DND-41 (cell line): ENCODE results near the gene CHD1L.

ENCODE experiments used
- ATAC-seq: fragments of 200-7000 bp; cut with Tn5 transposase; 3 replicates; pipeline ENCODE4 v1.9.1; 2021; ENCODE audit warnings: low read depth; ENCODE audit not compliant: insufficient read depth
- DNase-seq: peaks from one replicate; pipeline ENCODE4 v3.0.0-alpha.2; 2020
- H2AFZ ChIP-seq: 2 replicates; pipeline ENCODE4 v1.6.0; 2012; ENCODE audit warnings: low read depth, low read length
- H3K27ac ChIP-seq: 2 replicates; pipeline ENCODE4 v1.5.1; 2012; ENCODE audit warnings: low read length, inconsistent platforms
- H3K27me3 ChIP-seq: fragments of 200-600 bp; sonication (generic); 2 replicates; pipeline ENCODE4 v1.6.0; 2012; ENCODE audit warnings: low read length, mild to moderate bottlenecking, inconsistent platforms; ENCODE audit not compliant: insufficient read depth, poor library complexity
- H3K36me3 ChIP-seq: 2 replicates; pipeline ENCODE4 v1.5.1; 2012; ENCODE audit warnings: low read length, inconsistent platforms; ENCODE audit not compliant: insufficient read depth
- H3K4me1 ChIP-seq: 2 replicates; pipeline ENCODE4 v1.5.1; 2012; ENCODE audit warnings: mild to moderate bottlenecking, low read length; ENCODE audit not compliant: insufficient read depth
- H3K4me2 ChIP-seq: 2 replicates; pipeline ENCODE4 v1.6.0; 2012; ENCODE audit warnings: mild to moderate bottlenecking, moderate library complexity, low read length, inconsistent platforms; ENCODE audit not compliant: insufficient read depth
- H3K4me3 ChIP-seq, 2 experiments: fragments of 200-600 bp in 1 of 2; shearing (Covaris generic) in 1 of 2; 2 replicates each; pipeline ENCODE4 v1.5.1; 2012 to 2016; ENCODE audit warnings: inconsistent platforms in 2 of 2, low read length in 2 of 2, mild to moderate bottlenecking in 2 of 2, low read depth in 1 of 2, moderate library complexity in 1 of 2
- H3K79me2 ChIP-seq: 2 replicates; pipeline ENCODE4 v1.6.0; 2012; ENCODE audit warnings: low read length, inconsistent platforms; ENCODE audit not compliant: insufficient read depth
- H3K9ac ChIP-seq: 2 replicates; pipeline ENCODE4 v1.6.0; 2012; ENCODE audit warnings: low read depth, mild to moderate bottlenecking, inconsistent platforms, low read length, moderate library complexity
- H3K9me3 ChIP-seq: 2 replicates; pipeline ENCODE4 v1.5.1; 2012; ENCODE audit warnings: low read length, moderate library complexity, mild to moderate bottlenecking, inconsistent platforms; ENCODE audit not compliant: insufficient read depth, severe bottlenecking
- H4K20me1 ChIP-seq: 2 replicates; pipeline ENCODE4 v1.6.0; 2012; ENCODE audit warnings: low read length; ENCODE audit not compliant: insufficient read depth
- EZH2 ChIP-seq: IDR thresholded peaks from 3 replicates; pipeline ENCODE4 v1.6.1; 2012; ENCODE audit warnings: borderline replicate concordance, low read depth, mild to moderate bottlenecking, moderate library complexity, low read length, inconsistent platforms; ENCODE audit not compliant: severe bottlenecking
- TF ChIP-seq, protein P1 (sequence below): IDR thresholded peaks from 2 replicates; pipeline ENCODE4 v1.5.1; 2012; ENCODE audit warnings: borderline replicate concordance, low read length, moderate library complexity, mild to moderate bottlenecking; ENCODE audit not compliant: poor library complexity, severe bottlenecking; ENCODE audit errors: extremely low read depth

CHD1L gene

DNA sequence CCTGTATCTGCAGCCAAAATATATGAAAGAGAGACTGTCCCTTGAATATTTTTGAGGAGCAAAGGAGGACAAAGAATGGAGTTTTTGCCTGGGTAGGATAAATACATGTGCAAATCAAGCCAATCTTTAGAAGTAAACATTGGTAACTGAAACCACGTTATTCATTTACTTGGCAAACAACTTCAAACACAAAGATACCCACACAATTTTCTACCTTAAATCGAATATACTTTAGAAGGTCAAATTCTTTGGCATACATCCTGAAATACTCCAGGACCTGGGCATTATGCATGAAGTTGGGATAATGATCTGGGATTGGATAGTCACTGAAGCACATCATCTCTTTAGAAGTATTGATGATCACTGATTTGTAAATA, 27.0 kb upstream of the CHD1L start:
- H3K27ac ChIP-seq = no peak overlapping the region
- no peak overlapping the region for H3K4me3 ChIP-seq
- H3K9ac ChIP-seq = no peak overlapping the region
- H3K27me3 ChIP-seq = no peaks in the 10 kb centered on the region
- ATAC-seq = no peak
- no peaks in the 10 kb centered on the region for H4K20me1 ChIP-seq
- no peaks in the 10 kb centered on the region for H3K4me1 ChIP-seq
- no peak for DNase-seq
- no peaks in the 10 kb centered on the region for H3K79me2 ChIP-seq
- H3K36me3 ChIP-seq = no peaks in the 10 kb centered on the region
- H3K4me2 ChIP-seq = no peak overlapping the region
- H3K9me3 ChIP-seq = no peaks in the 10 kb centered on the region
- no peak overlapping the region for H2AFZ ChIP-seq
- TF ChIP-seq, protein P1, sequence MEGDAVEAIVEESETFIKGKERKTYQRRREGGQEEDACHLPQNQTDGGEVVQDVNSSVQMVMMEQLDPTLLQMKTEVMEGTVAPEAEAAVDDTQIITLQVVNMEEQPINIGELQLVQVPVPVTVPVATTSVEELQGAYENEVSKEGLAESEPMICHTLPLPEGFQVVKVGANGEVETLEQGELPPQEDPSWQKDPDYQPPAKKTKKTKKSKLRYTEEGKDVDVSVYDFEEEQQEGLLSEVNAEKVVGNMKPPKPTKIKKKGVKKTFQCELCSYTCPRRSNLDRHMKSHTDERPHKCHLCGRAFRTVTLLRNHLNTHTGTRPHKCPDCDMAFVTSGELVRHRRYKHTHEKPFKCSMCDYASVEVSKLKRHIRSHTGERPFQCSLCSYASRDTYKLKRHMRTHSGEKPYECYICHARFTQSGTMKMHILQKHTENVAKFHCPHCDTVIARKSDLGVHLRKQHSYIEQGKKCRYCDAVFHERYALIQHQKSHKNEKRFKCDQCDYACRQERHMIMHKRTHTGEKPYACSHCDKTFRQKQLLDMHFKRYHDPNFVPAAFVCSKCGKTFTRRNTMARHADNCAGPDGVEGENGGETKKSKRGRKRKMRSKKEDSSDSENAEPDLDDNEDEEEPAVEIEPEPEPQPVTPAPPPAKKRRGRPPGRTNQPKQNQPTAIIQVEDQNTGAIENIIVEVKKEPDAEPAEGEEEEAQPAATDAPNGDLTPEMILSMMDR = no peak
- no peak for TF ChIP-seq EZH2

DNA sequence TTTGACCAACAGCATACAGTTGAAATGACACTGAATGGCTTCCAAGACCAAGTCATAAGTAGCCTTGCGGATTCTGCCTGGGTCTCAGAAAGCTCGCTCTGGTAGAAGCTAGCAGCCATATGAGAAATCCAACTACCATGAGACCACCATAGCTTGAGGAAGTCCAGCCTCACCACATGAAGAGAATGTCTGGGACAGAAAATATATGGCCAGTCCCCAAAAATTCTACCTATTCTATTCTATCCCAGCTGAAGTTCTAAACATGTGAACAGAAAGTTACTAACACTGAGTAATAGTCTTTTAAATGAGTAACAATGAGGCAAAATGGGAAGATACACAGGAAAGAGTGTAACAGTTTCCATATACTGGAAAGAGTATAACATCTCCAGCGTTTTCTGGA, 26.4 kb upstream of the CHD1L start:
- TF ChIP-seq EZH2 = no peak
- TF ChIP-seq, protein P1 = no peak
- H3K4me3 ChIP-seq = no peak overlapping the region
- no peak overlapping the region for H3K9ac ChIP-seq
- H3K27ac ChIP-seq = no peak overlapping the region
- no peak for ATAC-seq
- H3K27me3 ChIP-seq = no peaks in the 10 kb centered on the region
- H3K4me2 ChIP-seq = no peak overlapping the region
- H3K36me3 ChIP-seq = no peaks in the 10 kb centered on the region
- no peak for DNase-seq
- no peaks in the 10 kb centered on the region for H3K79me2 ChIP-seq
- no peak overlapping the region for H2AFZ ChIP-seq
- no peaks in the 10 kb centered on the region for H3K9me3 ChIP-seq
- H4K20me1 ChIP-seq = no peaks in the 10 kb centered on the region
- H3K4me1 ChIP-seq = no peaks in the 10 kb centered on the region

DNA sequence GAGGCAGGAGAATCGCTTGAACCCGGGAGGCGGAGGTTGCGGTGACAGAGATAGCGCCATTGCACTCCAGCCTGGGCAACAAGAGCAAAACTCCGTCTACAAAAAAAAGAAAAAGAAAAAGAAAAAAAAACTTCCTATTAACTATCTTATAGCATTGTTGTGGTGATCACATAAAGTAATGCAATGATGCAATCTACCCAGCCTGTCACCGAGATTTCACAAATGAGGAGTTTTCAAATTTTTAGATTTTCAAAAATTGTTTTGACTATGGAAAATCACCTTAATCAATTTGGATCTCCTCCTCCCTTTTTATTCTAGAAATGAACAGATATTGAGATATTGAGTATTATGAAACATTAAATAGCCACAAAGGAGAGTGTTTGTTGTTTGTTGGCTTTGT, 25.3 kb upstream of the CHD1L start:
- Histone ChIP-seq H3K36me3 (no peaks in the 10 kb centered on the region), H3K9me3 (no peaks in the 10 kb centered on the region), H3K79me2 (no peaks in the 10 kb centered on the region), H3K4me2 (no peak overlapping the region), H3K27me3 (no peaks in the 10 kb centered on the region), H2AFZ (no peak overlapping the region), H3K4me1 (no peaks in the 10 kb centered on the region), H3K9ac (no peak overlapping the region), H4K20me1 (no peaks in the 10 kb centered on the region), H3K4me3 (no peak overlapping the region), H3K27ac (no peak overlapping the region)
- ATAC-seq = no peak
- no peak for TF ChIP-seq EZH2
- TF ChIP-seq, protein P1 = no peak
- no peak for DNase-seq

DNA sequence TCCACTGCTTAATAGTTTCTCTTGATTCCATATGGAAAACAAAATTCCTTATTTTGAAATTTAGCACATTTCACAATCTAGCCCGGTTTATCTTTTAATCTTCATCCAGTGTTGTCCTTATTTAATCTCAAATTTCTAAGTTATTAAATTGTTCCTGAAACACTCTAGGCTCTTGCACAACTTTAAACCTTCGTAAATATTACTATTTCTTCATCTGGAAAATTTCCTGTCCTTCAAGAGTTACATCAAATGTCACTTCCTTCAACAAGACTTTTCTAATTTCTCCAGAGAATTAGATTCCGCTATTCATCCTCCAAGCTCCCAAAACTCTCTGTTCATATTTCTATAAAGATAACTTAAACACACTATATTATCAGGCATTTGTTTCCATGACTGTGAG, 23.9 kb upstream of the CHD1L start:
- no peak for TF ChIP-seq EZH2
- TF ChIP-seq, protein P1 = no peak
- Histone ChIP-seq H3K36me3 (no peaks in the 10 kb centered on the region), H3K9ac (no peak overlapping the region), H3K27me3 (no peaks in the 10 kb centered on the region), H3K27ac (no peak overlapping the region), H3K9me3 (no peaks in the 10 kb centered on the region), H3K4me2 (no peak overlapping the region), H3K79me2 (no peaks in the 10 kb centered on the region), H3K4me3 (no peak overlapping the region), H4K20me1 (no peaks in the 10 kb centered on the region), H2AFZ (no peak overlapping the region), H3K4me1 (no peaks in the 10 kb centered on the region)
- no peak for ATAC-seq
- DNase-seq = no peak
